GM18505 (cell line): ENCODE data around the gene IQCH.

Experiments
- ATAC-seq: cut with Tn5 transposase; IDR thresholded peaks from one replicate; pipeline ENCODE4 v1.9.1; 2021; ENCODE audit not compliant: unreplicated experiment
- POLR2A ChIP-seq: IDR thresholded peaks from 4 replicates; pipeline ENCODE4 v1.6.1; 2011; ENCODE audit warnings: borderline replicate concordance; ENCODE audit not compliant: insufficient read depth, insufficient read length; ENCODE audit errors: extremely low read depth

IQCH gene

DNA sequence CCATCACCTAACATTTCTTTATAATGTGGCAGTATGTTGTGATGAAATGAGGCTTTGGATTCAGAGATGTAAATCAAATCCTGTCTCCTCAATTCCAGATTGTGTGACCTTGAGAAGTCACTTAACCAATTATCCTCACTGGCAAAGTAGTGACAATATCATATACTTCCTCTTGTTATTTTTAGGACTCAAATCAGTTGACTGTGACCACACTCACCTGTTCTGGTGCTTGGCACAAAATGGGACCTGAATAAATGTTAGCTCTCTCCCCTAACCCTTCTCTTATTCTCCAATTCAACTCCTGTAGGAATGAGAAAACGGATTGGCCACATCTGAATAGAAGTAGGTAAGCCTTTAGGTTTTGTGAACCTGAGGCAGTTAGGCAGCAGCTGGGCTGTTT, 42.1 kb downstream of the IQCH start:
- no peak for ATAC-seq
- no peak for TF ChIP-seq POLR2A

DNA sequence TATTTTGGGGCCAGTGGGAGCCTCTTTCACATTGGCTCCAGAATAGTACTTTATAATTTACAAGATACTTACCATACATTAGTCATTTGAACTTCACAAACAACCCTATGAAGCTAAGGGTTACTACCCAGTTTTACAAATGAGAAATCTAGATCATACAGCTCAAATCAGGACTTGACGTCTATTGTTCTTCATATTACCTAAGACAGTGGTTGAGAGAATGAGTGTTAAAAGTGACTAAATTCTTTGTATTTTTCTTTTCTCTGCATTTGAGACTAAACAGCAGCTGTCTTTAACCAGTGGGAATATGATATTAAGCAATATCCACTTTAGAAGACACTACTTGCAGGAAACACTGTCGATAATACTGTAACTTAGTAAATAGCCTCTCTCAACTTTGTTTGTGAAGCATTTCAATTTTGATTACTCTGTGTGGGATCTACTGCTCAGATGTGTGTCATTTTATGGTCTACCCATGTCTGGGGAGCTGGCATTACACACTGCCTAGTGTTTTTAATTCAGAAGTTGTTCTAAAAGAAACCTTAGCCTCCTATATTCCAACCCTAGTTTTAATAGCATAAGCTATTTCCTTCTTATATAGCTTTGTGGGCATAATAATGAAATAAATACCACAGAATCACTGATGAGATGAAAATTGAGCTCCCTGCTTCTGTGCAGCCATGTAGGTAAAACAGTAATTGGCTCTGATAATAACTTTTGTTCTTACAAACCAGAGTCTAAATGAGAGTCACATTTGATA, 45.9 kb downstream of the IQCH start:
- no peak for TF ChIP-seq POLR2A
- no peak for ATAC-seq

DNA sequence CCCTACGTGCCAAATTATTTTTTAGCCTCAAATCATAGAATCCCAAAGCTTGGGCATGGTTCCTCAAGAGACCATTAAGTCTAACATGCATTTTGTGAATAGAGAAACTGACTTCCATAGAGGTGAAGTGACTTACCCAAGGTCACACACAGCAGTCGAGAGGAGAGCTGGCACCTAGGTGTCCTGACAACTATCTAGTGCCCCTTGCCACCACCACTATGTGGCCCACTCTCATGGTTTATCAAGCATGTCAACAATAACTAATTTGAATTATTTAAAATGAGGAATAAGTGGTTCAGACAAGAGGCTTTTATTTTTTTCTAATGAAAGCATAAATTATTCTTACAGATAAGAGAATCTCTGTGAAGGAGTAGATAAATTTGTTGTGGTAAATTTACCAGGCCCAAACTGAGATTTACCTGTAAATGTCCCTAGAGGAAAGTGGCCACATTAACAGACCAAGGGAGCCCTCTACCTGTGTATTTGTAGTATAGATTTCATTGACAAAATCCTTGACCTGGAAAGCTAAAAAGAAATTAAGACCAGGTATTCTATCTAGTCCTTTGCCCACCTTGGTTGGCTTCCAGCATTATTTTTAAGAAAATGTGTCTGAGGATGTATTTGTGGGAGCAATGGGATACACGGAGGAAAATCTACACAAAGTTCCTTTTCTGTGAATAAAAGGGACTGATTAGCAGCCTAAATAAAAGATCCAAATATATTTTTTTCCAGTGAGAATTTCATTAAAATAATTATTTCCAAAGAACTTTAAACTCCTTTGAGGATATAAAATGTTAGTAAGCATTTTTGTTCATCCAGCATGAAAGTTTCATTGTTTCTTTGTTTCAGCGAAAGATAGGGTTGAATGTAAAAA, 49.1 kb downstream of the IQCH start:
- no peak for TF ChIP-seq POLR2A
- no peak for ATAC-seq

DNA sequence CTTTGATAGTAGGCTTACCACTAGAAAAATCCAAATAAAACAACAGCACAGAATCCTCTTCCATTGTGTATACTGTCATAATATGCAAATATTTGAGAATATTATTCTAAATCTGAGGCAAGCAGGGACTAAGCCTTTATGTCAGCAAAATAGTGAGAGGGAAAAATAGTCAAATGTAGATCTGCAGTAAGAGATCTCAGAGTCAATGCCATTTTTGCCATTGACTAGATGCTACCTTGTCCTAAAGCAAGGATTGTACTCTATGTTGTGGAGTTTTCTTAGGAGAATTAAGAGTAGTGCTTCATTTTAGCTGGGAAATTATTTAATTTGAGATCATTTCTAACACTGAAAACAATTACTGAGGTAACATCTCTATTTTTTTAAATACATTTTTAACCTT, 50.2 kb downstream of the IQCH start:
- no peak for ATAC-seq

DNA sequence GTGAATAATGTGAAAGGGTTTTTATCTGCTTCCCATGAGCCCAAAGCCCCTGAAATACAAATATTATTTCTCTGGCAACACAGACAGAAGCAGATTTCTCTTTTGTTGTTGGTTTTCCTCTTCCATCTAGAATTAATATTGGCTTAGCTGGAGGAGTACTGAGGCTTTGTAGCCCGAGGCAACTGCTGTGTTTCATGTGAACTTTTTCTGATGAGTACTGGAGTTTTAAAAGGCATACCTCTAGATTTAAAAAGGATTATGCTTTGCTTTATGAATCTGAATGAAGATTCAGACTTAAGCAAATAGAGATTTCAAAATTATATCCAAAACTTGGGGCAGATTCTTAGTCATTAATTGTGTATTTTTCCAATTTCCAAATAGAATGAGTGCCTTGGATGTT, 50.9 kb downstream of the IQCH start:
- TF ChIP-seq POLR2A = no peak
- ATAC-seq = no peak

More for the DNA sequence above, 50.2 kb downstream of the IQCH start:
- no peak for TF ChIP-seq POLR2A

DNA sequence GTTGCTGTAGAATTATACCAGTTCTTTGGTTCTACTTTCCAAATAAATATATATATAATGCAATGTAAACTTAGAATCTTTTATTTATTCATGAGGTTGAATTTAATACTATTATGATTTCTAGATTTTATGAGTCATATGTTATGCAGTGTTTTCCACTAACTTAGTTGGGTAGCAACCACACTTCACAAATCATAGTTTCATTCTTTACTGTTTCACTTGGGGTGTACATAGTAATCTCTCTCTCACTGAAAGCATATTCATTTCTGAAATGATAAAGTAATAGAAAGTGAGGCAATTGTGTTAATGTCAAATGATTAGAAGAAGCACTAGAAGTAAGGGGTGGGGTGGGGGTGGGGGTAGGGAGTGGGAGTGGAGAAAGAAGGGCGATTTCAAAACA, 52.6 kb downstream of the IQCH start:
- ATAC-seq = no peak
- TF ChIP-seq POLR2A = no peak

DNA sequence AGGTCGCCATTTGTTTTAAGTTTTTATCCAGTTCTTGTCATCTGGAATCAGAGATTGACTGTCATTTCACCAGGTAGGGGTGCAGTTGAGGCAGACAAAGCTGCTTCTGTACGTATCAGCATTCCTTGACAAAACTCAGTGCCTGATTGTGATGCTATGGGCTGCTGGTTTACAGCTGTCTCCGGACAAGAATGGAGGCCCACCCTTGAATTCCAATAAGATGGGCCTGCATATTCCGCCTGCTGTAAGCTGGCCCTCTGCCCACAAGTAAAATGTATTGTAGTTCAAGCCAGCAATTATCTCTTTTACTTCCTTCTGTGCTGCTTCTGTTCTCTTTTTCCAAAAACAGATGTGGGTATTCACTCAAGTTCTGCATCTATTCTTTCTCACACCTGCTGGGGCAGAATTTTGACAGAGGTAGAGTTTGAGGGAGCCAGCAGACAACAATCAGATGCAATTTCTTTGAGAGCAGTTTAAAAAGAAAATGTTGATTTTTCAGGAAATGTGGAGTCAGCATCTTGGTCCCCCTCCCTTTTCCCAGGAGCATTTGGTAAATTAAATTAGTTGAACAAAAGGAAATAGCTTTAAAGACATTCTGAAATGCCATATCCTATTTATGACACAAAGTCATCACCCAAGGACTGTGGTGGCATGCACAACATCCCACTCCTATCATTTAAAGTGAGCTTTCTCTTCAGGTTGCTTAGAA, 53.5 kb downstream of the IQCH start:
- no peak for ATAC-seq
- TF ChIP-seq POLR2A = no peak

DNA sequence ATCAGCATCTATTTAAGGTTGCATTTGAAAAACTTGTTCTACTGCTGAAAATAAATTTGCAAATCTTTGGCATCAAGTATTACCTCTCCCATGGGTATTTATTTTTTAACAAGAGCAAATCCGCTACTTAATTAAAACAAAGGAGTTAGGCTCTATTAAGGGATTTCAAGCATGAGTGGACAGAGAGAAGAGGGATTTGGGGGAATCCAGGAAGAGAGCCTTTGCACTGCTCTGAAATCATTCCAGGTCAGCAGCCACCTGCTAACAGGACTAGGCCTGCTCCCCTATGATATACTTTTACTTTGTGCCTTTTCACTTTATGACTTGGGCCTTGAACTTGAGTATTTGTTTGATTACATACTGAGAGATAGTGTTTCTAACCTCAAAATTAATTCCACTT, 57.1 kb downstream of the IQCH start:
- no peak for ATAC-seq
- no peak for TF ChIP-seq POLR2A

DNA sequence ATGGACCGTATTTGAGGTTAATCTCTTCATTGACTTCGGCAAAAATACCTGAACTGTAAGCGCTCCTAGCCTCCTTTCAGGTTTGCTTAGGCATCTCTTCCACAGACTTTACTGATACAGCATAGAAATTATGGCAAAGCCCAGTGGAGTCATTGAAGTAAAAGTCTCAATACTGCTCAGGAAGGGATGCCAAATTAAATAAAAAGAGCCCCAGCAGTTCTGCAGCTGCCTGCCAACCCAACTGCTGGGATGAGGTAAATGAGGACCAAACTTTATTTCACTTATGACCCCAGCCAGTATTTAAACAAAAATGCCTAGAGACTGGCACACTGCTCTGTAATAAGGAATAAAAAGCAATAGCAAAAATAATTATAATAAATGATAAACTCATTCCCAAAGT, 65.4 kb downstream of the IQCH start:
- no peak for TF ChIP-seq POLR2A
- no peak for ATAC-seq

DNA sequence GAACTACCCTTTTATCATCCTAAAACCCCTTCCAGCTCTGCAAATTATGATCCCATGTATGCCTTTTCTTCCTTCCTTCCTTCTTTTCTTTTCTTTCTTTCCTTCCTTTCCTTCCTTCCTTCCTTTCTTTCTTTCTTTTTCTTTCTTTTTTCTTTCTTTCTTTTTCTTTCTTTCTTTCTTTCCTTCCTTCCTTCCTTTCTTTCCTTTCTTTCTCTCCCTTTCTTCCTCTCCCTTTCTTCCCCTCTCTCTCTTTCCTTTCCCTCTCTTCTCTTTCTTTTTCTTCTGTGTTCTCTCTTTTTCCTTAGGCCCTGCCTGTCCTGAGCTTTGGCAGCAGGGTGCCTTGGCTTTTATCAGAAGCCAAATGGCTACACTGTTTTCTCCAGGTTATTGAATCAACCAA, 66.8 kb downstream of the IQCH start:
- ATAC-seq = no peak

DNA sequence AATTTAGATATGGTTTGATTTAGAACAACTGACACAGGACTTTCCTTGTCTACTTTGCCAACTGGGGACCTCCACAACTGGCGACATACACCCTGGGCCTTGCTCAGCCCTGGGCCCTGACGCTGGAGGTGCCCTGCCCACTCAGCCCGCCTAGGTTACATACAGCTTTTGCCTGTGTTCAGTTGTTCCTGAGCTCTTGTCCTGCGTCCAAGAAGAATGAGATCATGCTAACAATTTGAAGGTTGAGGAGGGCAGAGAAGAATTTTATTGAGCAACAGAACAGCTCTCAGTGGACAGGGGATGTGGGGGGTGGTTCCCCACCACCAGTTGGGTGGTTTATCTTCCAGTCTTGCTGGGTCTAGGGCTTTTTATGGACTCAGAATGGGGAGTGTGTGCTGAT, 67.9 kb downstream of the IQCH start:
- no peak for TF ChIP-seq POLR2A
- ATAC-seq = no peak

More for the DNA sequence above, 66.8 kb downstream of the IQCH start:
- no peak for TF ChIP-seq POLR2A

DNA sequence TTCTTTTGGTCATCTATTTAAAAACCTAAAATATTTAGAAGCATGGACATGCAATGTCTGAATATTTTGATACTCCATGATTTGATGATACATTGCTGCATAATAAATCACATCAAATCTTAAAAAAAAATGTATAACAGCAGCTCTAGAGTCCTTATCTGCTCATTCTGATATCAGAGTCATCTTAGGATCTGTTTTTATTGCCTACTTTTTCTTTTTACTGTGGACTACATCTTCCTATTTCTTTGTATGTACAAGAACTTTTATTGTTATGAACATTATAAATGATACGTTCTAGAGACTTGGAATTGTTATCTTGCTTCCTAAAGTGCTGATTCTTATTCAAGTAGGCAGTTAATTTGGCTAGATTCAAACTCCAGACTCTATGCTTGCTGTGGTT, 72.7 kb downstream of the IQCH start:
- no peak for ATAC-seq
- no peak for TF ChIP-seq POLR2A

DNA sequence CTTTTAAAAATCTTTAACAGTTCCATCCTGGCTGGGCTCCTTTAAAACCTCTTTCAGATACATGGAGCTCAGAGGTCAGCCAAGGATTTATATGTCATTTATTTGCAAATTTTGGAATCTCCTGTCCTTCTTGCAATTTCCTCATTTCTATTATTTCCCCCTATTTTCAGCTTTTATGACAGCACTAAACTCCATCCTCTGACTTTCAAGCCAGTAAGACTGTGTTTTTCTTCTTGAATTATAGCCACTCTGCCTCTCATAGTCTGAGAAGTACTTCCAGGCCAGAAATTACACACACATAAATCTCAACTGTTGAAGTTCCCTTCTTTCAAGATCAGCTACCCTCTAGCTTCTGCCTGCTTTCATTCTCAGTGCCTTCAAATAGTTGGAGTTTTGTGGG, 73.2 kb downstream of the IQCH start:
- no peak for ATAC-seq
- TF ChIP-seq POLR2A = no peak
